HG03432 (cell line): ENCODE data around the gene VN1R5.
"Not testable (repeated sequence)": the region's sequence is repeated elsewhere in the genome, so short reads cannot be mapped to it uniquely, and the experiment has no call there.

Experiments used
- ATAC-seq: cut with Tn5 transposase; IDR thresholded peaks from one replicate; pipeline ENCODE4 v1.9.1; 2021; ENCODE audit warnings: mild to moderate bottlenecking, moderate library complexity; ENCODE audit not compliant: unreplicated experiment

VN1R5 gene

GRCh38 chr1:247270003-247270402 lies 14.1 kb downstream of the VN1R5 start:
- no peak for ATAC-seq

DNA sequence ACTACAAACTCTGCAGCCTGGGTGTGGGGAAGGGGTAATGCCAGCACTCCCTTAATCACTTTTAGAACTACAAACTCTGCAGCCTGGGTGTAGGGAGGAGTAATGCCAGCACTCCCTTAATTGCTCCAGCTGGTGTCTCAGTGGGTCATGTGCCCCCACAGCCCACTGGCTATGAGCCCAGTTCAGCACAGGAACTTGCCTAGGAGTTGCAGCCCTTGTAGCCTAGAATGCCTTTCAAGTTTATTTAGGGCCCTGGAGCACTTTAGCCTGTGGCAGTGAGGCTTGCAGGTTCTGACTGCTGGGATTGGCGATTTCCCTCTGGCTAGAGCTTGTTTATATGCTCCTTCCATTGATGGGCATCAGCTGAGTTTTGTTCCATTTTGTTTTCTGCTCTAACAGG lies 17.1 kb downstream of the VN1R5 start:
- ATAC-seq = no peak

- peak; percentile 58 for ATAC-seq
Observed at GRCh38 chr1:247274605-247275256, 18.9 kb downstream of the VN1R5 start.

GRCh38 chr1:247277191-247277590 lies 21.3 kb downstream of the VN1R5 start:
- no peak for ATAC-seq

GRCh38 chr1:247281001-247281574 lies 25.2 kb downstream of the VN1R5 start:
- ATAC-seq = no peak

GRCh38 chr1:247286134-247286670 lies 30.3 kb downstream of the VN1R5 start:
- no peak for ATAC-seq

DNA sequence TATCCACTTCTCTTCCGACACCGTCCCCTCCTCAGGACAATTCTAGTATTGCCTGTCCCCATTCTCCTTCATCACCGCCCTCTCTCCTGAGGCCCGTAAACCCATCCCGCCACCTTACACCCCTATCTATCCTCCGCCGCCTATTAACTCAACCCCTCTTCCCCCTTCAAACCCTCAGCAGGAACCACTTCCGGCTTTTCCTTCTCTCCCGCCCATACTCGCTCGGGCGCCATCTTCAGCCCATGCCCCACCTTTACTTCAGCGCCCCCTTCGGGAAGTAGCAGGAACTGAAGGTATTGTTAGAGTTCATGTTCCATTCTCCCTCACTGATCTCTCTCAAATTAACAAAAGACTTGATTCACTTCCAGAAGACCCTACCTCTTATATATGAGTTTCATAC lies 31.6 kb downstream of the VN1R5 start:
- no peak for ATAC-seq

DNA sequence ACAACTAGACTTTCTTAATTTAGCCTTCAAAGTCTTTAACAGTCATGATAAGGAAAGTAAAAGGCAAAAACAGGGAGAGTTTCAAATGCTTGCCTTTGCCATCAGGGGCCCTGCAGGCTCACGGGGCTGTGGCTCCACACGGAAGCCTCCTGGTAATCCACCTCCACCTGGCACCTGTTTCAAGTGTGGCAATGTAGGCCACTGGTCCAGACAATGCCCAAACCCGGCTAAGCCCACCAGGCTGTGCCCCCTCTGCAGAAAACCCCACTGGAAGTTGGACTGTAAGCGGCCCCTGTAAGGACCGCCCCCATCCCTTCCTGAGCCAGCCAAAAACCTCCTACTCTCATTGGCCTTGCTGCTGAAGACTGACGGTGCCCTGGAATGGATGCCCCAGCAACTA lies 32.5 kb downstream of the VN1R5 start:
- no peak for ATAC-seq

DNA sequence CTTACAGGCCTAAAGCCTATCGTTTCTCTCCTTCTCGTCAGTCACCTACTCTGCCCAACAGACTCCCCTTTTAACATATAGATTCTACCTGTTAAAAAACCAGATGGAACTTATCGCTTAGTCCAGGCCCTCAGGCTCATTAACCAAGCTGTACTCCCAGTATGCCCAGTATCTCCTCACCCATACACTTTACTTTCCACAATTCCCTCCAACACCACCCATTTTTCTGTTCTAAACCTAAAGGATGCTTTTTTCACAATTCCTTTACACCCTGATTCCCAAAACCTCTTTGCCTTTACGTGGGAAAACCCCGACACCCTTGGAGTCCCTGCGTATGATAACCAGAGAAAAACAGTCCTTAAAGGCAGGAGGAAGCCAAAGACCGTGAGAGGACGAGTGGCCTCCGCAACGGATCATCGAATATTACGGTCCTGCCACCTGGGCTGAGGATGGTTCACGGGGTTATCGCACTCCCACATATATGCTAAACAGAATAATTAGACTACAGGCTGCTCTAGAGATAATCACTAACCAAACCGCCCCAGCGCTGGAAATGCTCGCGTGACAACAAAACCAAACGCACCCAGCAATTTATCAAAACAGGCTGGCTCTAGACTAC lies 33.5 kb downstream of the VN1R5 start:
- ATAC-seq = not testable (repeated sequence)

GRCh38 chr1:247290576-247290975 lies 34.7 kb downstream of the VN1R5 start:
- ATAC-seq = no peak

DNA sequence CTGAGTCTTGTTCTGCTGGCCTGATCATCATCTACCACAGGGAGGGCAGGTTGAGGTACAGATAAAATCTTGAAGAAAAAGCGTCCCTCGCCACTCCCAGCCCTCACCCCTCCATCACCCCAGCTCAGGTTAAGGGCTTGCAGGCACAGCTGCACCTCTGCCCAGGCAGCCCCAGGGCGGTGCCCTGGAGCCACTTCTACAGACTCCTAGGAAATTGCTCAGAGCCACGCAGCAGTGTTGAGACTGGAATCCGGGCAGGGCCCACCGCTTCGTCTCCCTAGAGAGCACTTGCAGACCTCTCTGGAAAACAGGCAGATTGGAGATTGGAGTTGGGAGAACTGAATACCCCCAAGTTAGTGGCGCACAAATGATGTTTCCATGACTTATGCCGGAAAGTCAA lies 35.3 kb downstream of the VN1R5 start:
- ATAC-seq = no peak

- ATAC-seq = no peak
Observed at GRCh38 chr1:247291833-247292561, 36.1 kb downstream of the VN1R5 start.

GRCh38 chr1:247293047-247293446 lies 37.2 kb downstream of the VN1R5 start:
- ATAC-seq = no peak

DNA sequence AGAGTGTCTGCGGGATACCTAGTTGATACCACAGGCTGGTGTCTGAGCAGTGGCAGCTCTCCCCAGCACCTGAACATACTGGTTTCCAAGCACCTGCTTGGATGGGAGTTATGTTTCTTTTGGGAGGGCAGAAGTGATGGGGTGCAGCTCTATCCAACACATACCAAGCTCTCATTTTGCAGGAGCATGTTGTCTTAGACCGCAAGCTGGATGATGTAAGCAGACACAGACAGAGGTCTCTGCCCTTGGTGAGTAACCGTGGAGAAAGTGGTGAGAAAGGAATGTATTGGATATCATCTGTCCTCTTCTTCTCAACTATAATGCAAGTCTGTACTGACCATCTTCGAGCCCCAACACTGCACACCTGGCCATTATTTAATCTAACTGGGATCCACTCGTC lies 38.4 kb downstream of the VN1R5 start:
- no peak for ATAC-seq

DNA sequence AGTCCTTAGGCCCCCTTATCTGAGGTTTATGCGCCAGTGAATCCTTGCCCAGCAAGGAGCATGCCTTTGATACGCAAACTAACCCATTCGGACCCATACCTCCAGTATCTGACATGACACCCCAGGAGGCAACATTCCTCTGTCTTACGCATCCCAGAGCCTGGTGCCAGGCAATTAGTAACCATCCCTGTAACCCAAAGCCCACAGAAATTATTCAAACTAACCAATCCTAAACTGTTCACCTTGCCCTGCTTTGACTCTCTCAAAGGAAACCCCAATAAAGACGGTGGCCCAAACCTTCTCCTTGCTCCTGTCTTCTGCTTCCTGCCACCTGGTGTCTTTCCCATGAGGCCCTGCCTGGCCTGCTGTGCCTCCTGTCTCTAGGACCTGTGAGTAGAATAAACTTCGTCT lies 39.4 kb downstream of the VN1R5 start:
- no peak for ATAC-seq

- ATAC-seq = no peak
Observed at GRCh38 chr1:247295746-247296145, 39.9 kb downstream of the VN1R5 start.

DNA sequence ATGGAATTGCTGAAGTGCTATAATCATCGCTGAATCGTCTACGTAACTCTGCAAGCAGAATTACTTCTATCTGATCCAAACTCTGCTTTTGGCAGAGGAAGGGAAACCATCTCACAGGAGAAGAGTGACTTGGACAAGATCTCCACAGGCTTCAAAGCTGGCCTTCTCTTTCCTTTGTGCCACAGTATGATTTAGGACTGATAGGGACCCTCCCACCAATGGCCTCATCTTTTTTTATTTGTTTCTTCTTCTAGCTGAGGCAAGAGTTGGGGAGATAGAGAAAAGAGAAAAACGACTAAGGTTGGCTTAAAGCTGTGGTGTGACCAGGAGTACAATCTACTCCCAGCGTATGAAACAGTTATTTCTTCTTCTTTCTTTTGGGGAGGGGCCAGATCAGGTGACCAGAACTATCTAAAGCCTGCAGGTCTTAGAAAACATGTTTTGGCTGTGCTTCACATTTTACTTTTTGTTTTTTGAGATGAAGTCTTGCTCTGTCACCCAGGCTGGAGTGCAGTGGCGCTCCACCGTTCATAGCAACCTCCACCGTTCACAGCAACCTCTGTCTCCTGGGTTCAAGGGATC lies 40.8 kb downstream of the VN1R5 start:
- ATAC-seq = no peak

- no peak for ATAC-seq
Observed at GRCh38 chr1:247297263-247298123, 41.6 kb downstream of the VN1R5 start.

- no peak for ATAC-seq
Observed at GRCh38 chr1:247298124-247298481, 42.2 kb downstream of the VN1R5 start.

- no peak for ATAC-seq
Observed at GRCh38 chr1:247298701-247299100, 42.8 kb downstream of the VN1R5 start.
